Psoas muscle (tissue), 8 donors: ENCODE measurements around the gene SYCP2L. TPM values are rescaled to one million over a fixed set of nuclear protein-coding genes. Genes with fewer than 3 reads are reported as not detected.

Experiments
- ATAC-seq, 4 donors: fragments of 200-7000 bp; cut with Tn5 transposase; one replicate each; pipeline ENCODE4 v1.9.1; 2020; ENCODE audit warnings: moderate library complexity in 3 of 4, mild to moderate bottlenecking in 2 of 4
- DNase-seq, 2 donors: peaks; one replicate each; pipeline ENCODE4 v3.0.0-alpha.2; 2020
- H3K27ac ChIP-seq: fragments of 200-600 bp; one replicate; pipeline ENCODE4 v1.8.0; 2022
- H3K27me3 ChIP-seq, 3 donors: fragments of 200-600 bp in 1 of 3; one replicate each; pipeline versions ENCODE4 v1.6.1 to v1.8.0; 2013 to 2022; ENCODE audit warnings: low read length in 2 of 3, mild to moderate bottlenecking in 2 of 3, moderate library complexity in 1 of 3; ENCODE audit not compliant: insufficient read depth in 3 of 3
- H3K36me3 ChIP-seq, 2 donors: fragments of 200-600 bp in 1 of 2; one replicate each; pipeline versions ENCODE4 v1.6.1 to v1.8.0; 2013 to 2022; ENCODE audit warnings: low read depth in 1 of 2, mild to moderate bottlenecking in 1 of 2, moderate library complexity in 1 of 2; ENCODE audit not compliant: insufficient read depth in 1 of 2
- H3K4me1 ChIP-seq: fragments of 200-600 bp; one replicate; pipeline ENCODE4 v1.8.0; 2022
- H3K4me3 ChIP-seq: fragments of 200-600 bp; one replicate; pipeline ENCODE4 v1.8.0; 2022; ENCODE audit warnings: mild to moderate bottlenecking
- H3K9me3 ChIP-seq: fragments of 200-600 bp; one replicate; pipeline ENCODE4 v1.8.0; 2022
- CTCF ChIP-seq: fragments of 200-600 bp; IDR thresholded peaks from one replicate; pipeline ENCODE4 v1.8.0; 2022; ENCODE audit warnings: antibody characterized with exemption
- WGBS, 3 donors: extraction: QIAGEN DNeasy Blood & Tissue Kit; methylation state at CpG; one replicate each; pipeline versions ENCODE4 v1.1.6 to v1.1.7; 2013; 5-methylcytosine and 5-hydroxymethylcytosine counted together
- intact Hi-C, 2 donors: fragments of 100-400 bp; cut with DNase I; formaldehyde crosslinking; loops; one replicate each; pipeline versions ENCODE4 v1.11.0 to v1.14.2; 2022
- polyA plus RNA-seq, 3 donors: library from polyadenylated mRNA; stranded (reverse); fragments of 200-250 nt; gene quantifications; one replicate each; pipeline ENCODE4 v1.2.3, GENCODE V29; 2013
- total RNA-seq, 4 donors: library from RNA; stranded (reverse); fragmentation: NEBNext Ultra II Directional in 2 of 4; extraction: Animal tissue kit (Norgen Biotek cat#: 25700) in 2 of 4; gene quantifications; one replicate each; pipeline versions ENCODE4 v1.2.1 to v1.2.4, GENCODE V29; 2021 to 2023
- donor health status: healthy with polysubstance abuse.
- donor health status: DM: no; HTN: no; CAD: no; lungs with moderate emphysema.
- donor health status: Bipolar disorder and iron deficiency.
- donor health status: healthy.
- donor health status: DM: yes; HTN: yes; CAD: no.
- donor health status: DM: no; HTN: no; CAD: no.
- donor health status: DM: no; HTN: no; CAD: no.
- donor health status: DM: yes; HTN: yes; CAD: no.

SYCP2L gene
- total and polyA plus RNA-seq, 7 donors, result 0.08 to 0.99 (median 0.19) TPM; not detected in 1

GRCh38 chr6:11011787-11012234 lies 125.0 kb downstream of the SYCP2L start:
- Histone ChIP-seq H3K36me3 (peaks cover 0 to 2% of the 10 kb centered on the region in 2 donors), H3K27me3 (peaks cover 3 to 20% (median 3%) of the 10 kb centered on the region in 3 donors), H3K27ac (no peak overlapping the region), H3K4me3 (no peak overlapping the region), H3K9me3 (no peaks in the 10 kb centered on the region), H3K4me1 (no peaks in the 10 kb centered on the region)
- TF ChIP-seq CTCF, result no peak
- intact Hi-C loops, result no loop called here
- DNase-seq, result no peak
- 33 to 40% (median 39%) methylated on average over 8 of the region's 8 CpGs for WGBS, 3 donors
- ATAC-seq, result no peak

- Histone ChIP-seq H3K4me3 (no peak overlapping the region), H3K27ac (no peak overlapping the region), H3K27me3 (peaks cover 3 to 20% (median 3%) of the 10 kb centered on the region in 3 donors), H3K4me1 (no peaks in the 10 kb centered on the region), H3K9me3 (no peaks in the 10 kb centered on the region), H3K36me3 (peaks cover 0 to 2% of the 10 kb centered on the region in 2 donors)
- no peak for TF ChIP-seq CTCF
- no peak for ATAC-seq
- 49 to 56% (median 52%) methylated on average over 5 of the region's 5 CpGs for WGBS, 3 donors
- intact Hi-C loops, result no loop called here
- DNase-seq, result no peak
Observed at GRCh38 chr6:11012295-11012754, 125.5 kb downstream of the SYCP2L start.

GRCh38 chr6:11012976-11013720 lies 126.3 kb downstream of the SYCP2L start:
- Histone ChIP-seq H3K27me3 (peaks cover 3 to 20% (median 3%) of the 10 kb centered on the region in 3 donors), H3K4me3 (no peak overlapping the region), H3K4me1 (no peaks in the 10 kb centered on the region), H3K36me3 (peaks cover 0 to 2% of the 10 kb centered on the region in 2 donors), H3K9me3 (no peaks in the 10 kb centered on the region), H3K27ac (no peak overlapping the region)
- intact Hi-C loops, result no loop called here
- ATAC-seq (no peak), DNase-seq (no peak)
- WGBS, 3 donors, result 89 to 90% (median 90%) methylated on average over 5 of the region's 5 CpGs
- no peak for TF ChIP-seq CTCF

- 64 to 67% (median 66%) methylated on average over 3 of the region's 3 CpGs for WGBS, 3 donors
- Histone ChIP-seq H3K9me3 (no peaks in the 10 kb centered on the region), H3K4me1 (no peaks in the 10 kb centered on the region), H3K4me3 (no peak overlapping the region), H3K36me3 (peaks cover 0 to 2% of the 10 kb centered on the region in 2 donors), H3K27me3 (peaks cover 3 to 20% (median 3%) of the 10 kb centered on the region in 3 donors), H3K27ac (no peak overlapping the region)
- no peak for TF ChIP-seq CTCF
- ATAC-seq (no peak), DNase-seq (no peak)
- intact Hi-C loops, result no loop called here
Observed at GRCh38 chr6:11013721-11014070, 126.8 kb downstream of the SYCP2L start.
